Anterior cingulate cortex (tissue), 58 donors: ENCODE measurements around the gene HELB.
A peak's percentile ranks its signal among the peaks of the same experiment; 100 is the strongest.

Experiments used
- DNase-seq, 58 donors: peaks; one replicate each; lab custom pipeline; 2025; lab: John Stamatoyannopoulos, UW

HELB gene

GRCh38 chr12:66352899-66353298 lies 50.6 kb downstream of the HELB start:
- DNase-seq, result no peak

GRCh38 chr12:66354291-66354690 lies 52.0 kb downstream of the HELB start:
- peak in 13 of 58 donors; percentile 2 to 31 (median 4) for DNase-seq

- DNase-seq, result no peak
Observed at GRCh38 chr12:66359300-66359699, 57.0 kb downstream of the HELB start.

- DNase-seq, result no peak
Observed at GRCh38 chr12:66361703-66362102, 59.4 kb downstream of the HELB start.

GRCh38 chr12:66365718-66366490 lies 63.6 kb downstream of the HELB start:
- no peak for DNase-seq

- no peak for DNase-seq
Observed at GRCh38 chr12:66367015-66367667, 64.8 kb downstream of the HELB start.

- no peak for DNase-seq
Observed at GRCh38 chr12:66371982-66372381, 69.7 kb downstream of the HELB start.

GRCh38 chr12:66375560-66375959 lies 73.3 kb downstream of the HELB start:
- DNase-seq, result no peak

- DNase-seq, result no peak
Observed at GRCh38 chr12:66379616-66380015, 77.3 kb downstream of the HELB start.

GRCh38 chr12:66380769-66381535 lies 78.7 kb downstream of the HELB start:
- no peak for DNase-seq

- DNase-seq, result no peak
Observed at GRCh38 chr12:66387117-66387516, 84.8 kb downstream of the HELB start.
